Measurements from ENCODE around the gene NOS1AP. TPM values are rescaled to one million over a fixed set of nuclear protein-coding genes. Genes with fewer than 3 reads are reported as not detected.
"Not testable (repeated sequence)": the region's sequence is repeated elsewhere in the genome, so short reads cannot be mapped to it uniquely, and the experiment has no call there.

NOS1AP gene
- total RNA-seq, 1 donor, result 0.18 TPM

- DNase-seq (ENCODE audit: low read depth), result no peak
- no peak for TF ChIP-seq CTCF (IDR thresholded peaks at IDR 0.05; ENCODE audit: insufficient read depth, low read length)
- H3K4me3 ChIP-seq (ENCODE audit: low read depth, low read length), result no peak overlapping the region
Observed at GRCh38 chr1:162172311-162173102, 103.0 kb downstream of the NOS1AP start.

GRCh38 chr1:162173607-162174006 is 104.1 kb downstream of the NOS1AP start:
- not testable (repeated sequence) for H3K4me3 ChIP-seq (ENCODE audit: low read depth, low read length); DNase-seq (ENCODE audit: low read depth)

- not testable (repeated sequence) for H3K4me3 ChIP-seq (ENCODE audit: low read depth, low read length); DNase-seq (ENCODE audit: low read depth)
Observed at GRCh38 chr1:162174027-162174426, 104.5 kb downstream of the NOS1AP start.

GRCh38 chr1:162175379-162176081 is 106.0 kb downstream of the NOS1AP start:
- no peak overlapping the region for H3K4me3 ChIP-seq (ENCODE audit: low read depth, low read length)
- no peak for DNase-seq (ENCODE audit: low read depth)

GRCh38 chr1:162177126-162177525 is 107.6 kb downstream of the NOS1AP start:
- no peak for TF ChIP-seq CTCF (IDR thresholded peaks at IDR 0.05; ENCODE audit: insufficient read depth, low read length)
- no peak overlapping the region for H3K4me3 ChIP-seq (ENCODE audit: low read depth, low read length)
- DNase-seq (ENCODE audit: low read depth), result no peak

More at GRCh38 chr1:162175379-162176081, 106.0 kb downstream of the NOS1AP start:
- TF ChIP-seq CTCF (IDR thresholded peaks at IDR 0.05; ENCODE audit: insufficient read depth, low read length), result no peak

- no peak overlapping the region for H3K4me3 ChIP-seq (ENCODE audit: low read depth, low read length)
- no peak for DNase-seq (ENCODE audit: low read depth)
- TF ChIP-seq CTCF (IDR thresholded peaks at IDR 0.05; ENCODE audit: insufficient read depth, low read length), result no peak
Observed at GRCh38 chr1:162178432-162178831, 108.9 kb downstream of the NOS1AP start.

- TF ChIP-seq CTCF (IDR thresholded peaks at IDR 0.05; ENCODE audit: insufficient read depth, low read length), result no peak
- DNase-seq (ENCODE audit: low read depth), result no peak
- H3K4me3 ChIP-seq (ENCODE audit: low read depth, low read length), result no peak overlapping the region
Observed at GRCh38 chr1:162179121-162179520, 109.6 kb downstream of the NOS1AP start.

Measured in fibroblast of the aortic adventitia (primary cell).